Neuronal stem cell (in vitro differentiated cells): ENCODE measurements around the gene DLST.
A peak's percentile ranks its signal among the peaks of the same experiment; 100 is the strongest.

ENCODE experiments used
- DNase-seq: peaks from one replicate; pipeline ENCODE4 v3.0.0-alpha.2; 2013; ENCODE audit warnings: low spot score
- H2AFZ ChIP-seq: one replicate; pipeline ENCODE4 v1.6.1; 2013; ENCODE audit warnings: mild to moderate bottlenecking, low read length, inconsistent platforms
- H2AK5ac ChIP-seq: 2 replicates; pipeline ENCODE4 v1.6.1; 2013; ENCODE audit warnings: low read depth, mild to moderate bottlenecking, inconsistent platforms, low read length, moderate library complexity, mixed read lengths
- H2BK120ac ChIP-seq: 2 replicates; pipeline ENCODE4 v1.6.1; 2013; ENCODE audit warnings: low read depth, mild to moderate bottlenecking, inconsistent platforms, low read length, moderate library complexity, mixed read lengths
- H2BK12ac ChIP-seq: one replicate; pipeline ENCODE4 v1.6.1; 2013; ENCODE audit warnings: low read length, inconsistent platforms
- H2BK15ac ChIP-seq: 2 replicates; pipeline ENCODE4 v1.6.1; 2013; ENCODE audit warnings: mild to moderate bottlenecking, low read length, inconsistent platforms, mixed read lengths
- H2BK5ac ChIP-seq: one replicate; pipeline ENCODE4 v1.6.1; 2013; ENCODE audit warnings: inconsistent platforms, mild to moderate bottlenecking, low read length, moderate library complexity
- H3K14ac ChIP-seq: one replicate; pipeline ENCODE4 v1.6.1; 2013; ENCODE audit warnings: low read length, inconsistent platforms
- H3K18ac ChIP-seq: 2 replicates; pipeline ENCODE4 v1.6.1; 2013; ENCODE audit warnings: low read length, inconsistent platforms
- H3K23ac ChIP-seq: 2 replicates; pipeline ENCODE4 v1.6.1; 2013; ENCODE audit warnings: low read depth, mild to moderate bottlenecking, mixed read lengths, low read length, inconsistent platforms; ENCODE audit not compliant: poor library complexity
- H3K27ac ChIP-seq: replicated peaks from 3 replicates; pipeline ENCODE4 v1.5.1; 2013; ENCODE audit warnings: low read length, inconsistent platforms
- H3K27me3 ChIP-seq, 3 experiments: 2 replicates each; pipeline ENCODE4 v1.6.1; 2013; ENCODE audit warnings: low read length in 3 of 3, mild to moderate bottlenecking in 2 of 3, inconsistent platforms in 1 of 3, low read depth in 1 of 3, mixed read lengths in 1 of 3, moderate library complexity in 1 of 3; ENCODE audit not compliant: control insufficient read depth in 3 of 3, insufficient read depth in 3 of 3
- H3K36me3 ChIP-seq, 2 donors: replicated peaks in 1 of 2; 2 replicates each; pipeline ENCODE4 v1.6.1; 2013; ENCODE audit warnings: low read length in 2 of 2; ENCODE audit not compliant: control insufficient read depth in 2 of 2, insufficient read depth in 2 of 2
- H3K4ac ChIP-seq: 2 replicates; pipeline ENCODE4 v1.6.1; 2013; ENCODE audit warnings: inconsistent platforms, mild to moderate bottlenecking, low read length, moderate library complexity
- H3K4me1 ChIP-seq, 2 donors: 1 replicate in 1 of 2; 2 replicates in 1 of 2; pipeline ENCODE4 v1.6.1; 2013; ENCODE audit warnings: low read length in 2 of 2, low read depth in 1 of 2; ENCODE audit not compliant: control insufficient read depth in 2 of 2, insufficient read depth in 1 of 2
- H3K4me2 ChIP-seq: one replicate; pipeline ENCODE4 v1.6.1; 2013; ENCODE audit warnings: mild to moderate bottlenecking, low read length, inconsistent platforms; ENCODE audit not compliant: insufficient read depth, poor library complexity, severe bottlenecking
- H3K4me3 ChIP-seq, 2 donors: 2 replicates each; pipeline ENCODE4 v1.5.1; 2013; ENCODE audit warnings: low read length in 2 of 2, mild to moderate bottlenecking in 2 of 2, inconsistent platforms in 1 of 2, moderate library complexity in 1 of 2
- H3K79me1 ChIP-seq: one replicate; pipeline ENCODE4 v1.6.1; 2013; ENCODE audit warnings: low read depth, mild to moderate bottlenecking, inconsistent platforms, low read length, moderate library complexity
- H3K9ac ChIP-seq: one replicate; pipeline ENCODE4 v1.6.1; 2013; ENCODE audit warnings: mild to moderate bottlenecking, low read depth, low read length, inconsistent platforms; ENCODE audit not compliant: poor library complexity
- H3K9me3 ChIP-seq, 2 donors: replicated peaks in 1 of 2; 2 replicates each; pipeline versions ENCODE3 to v1.6.1; 2013; ENCODE audit warnings: low read length in 2 of 2, mild to moderate bottlenecking in 2 of 2, inconsistent platforms in 1 of 2, low read depth in 1 of 2, mixed read lengths in 1 of 2, moderate library complexity in 1 of 2; ENCODE audit not compliant: control insufficient read depth in 2 of 2, insufficient read depth in 1 of 2
- H4K8ac ChIP-seq: one replicate; pipeline ENCODE4 v1.6.1; 2013; ENCODE audit warnings: low read depth, mild to moderate bottlenecking, inconsistent platforms, low read length, moderate library complexity
- H4K91ac ChIP-seq: one replicate; pipeline ENCODE4 v1.6.1; 2013; ENCODE audit warnings: low read length, low read depth, mild to moderate bottlenecking, inconsistent platforms; ENCODE audit not compliant: poor library complexity
- WGBS, 2 donors: extraction: QIAGEN DNeasy Blood & Tissue Kit; methylation state at CpG; one replicate each; pipeline ENCODE4 v1.1.7; 2013; ENCODE audit warnings: missing lambda C conversion rate in 2 of 2, mixed read lengths in 1 of 2; ENCODE audit not compliant: insufficient read length in 2 of 2, insufficient replicate concordance in 1 of 2; ENCODE audit errors: extremely low coverage in 2 of 2; 5-methylcytosine and 5-hydroxymethylcytosine counted together

Gene DLST

GRCh38 chr14:74911221-74911620 is 29.5 kb downstream of the DLST start:
- no peak overlapping the region for H2BK12ac ChIP-seq
- H3K23ac ChIP-seq: no peak overlapping the region
- no peak overlapping the region for H2BK15ac ChIP-seq
- no peak overlapping the region for H3K4me2 ChIP-seq
- H3K9ac ChIP-seq: no peak overlapping the region
- no peaks in the 10 kb centered on the region for H3K27me3 ChIP-seq
- H4K8ac ChIP-seq: no peak overlapping the region
- no peak overlapping the region for H3K14ac ChIP-seq
- H3K18ac ChIP-seq: no peak overlapping the region
- no peak overlapping the region for H3K4me3 ChIP-seq
- H2BK120ac ChIP-seq: no peak overlapping the region
- no peaks in the 10 kb centered on the region for H3K79me1 ChIP-seq
- peak overlapping the region; percentile 7 for H2BK5ac ChIP-seq
- no peak for DNase-seq
- H2AK5ac ChIP-seq: no peak overlapping the region
- H3K4me1 ChIP-seq: no peaks in the 10 kb centered on the region
- H2AFZ ChIP-seq: no peak overlapping the region
- H3K9me3 ChIP-seq: no peaks in the 10 kb centered on the region
- H3K27ac ChIP-seq: no peak overlapping the region
- peaks cover 2 to 7% of the 10 kb centered on the region in 2 donors for H3K36me3 ChIP-seq
- H3K4ac ChIP-seq: no peak overlapping the region
- no peak overlapping the region for H4K91ac ChIP-seq
- WGBS, 2 donors: no CpG with 5 or more reads among the region's 6 CpGs

GRCh38 chr14:74911704-74912103 is 30.0 kb downstream of the DLST start:
- H3K14ac ChIP-seq: no peak overlapping the region
- H2BK120ac ChIP-seq: no peak overlapping the region
- H2AK5ac ChIP-seq: no peak overlapping the region
- no peak overlapping the region for H2AFZ ChIP-seq
- no peak overlapping the region for H2BK12ac ChIP-seq
- H3K9ac ChIP-seq: no peak overlapping the region
- H3K79me1 ChIP-seq: no peaks in the 10 kb centered on the region
- no peak overlapping the region for H4K91ac ChIP-seq
- H2BK15ac ChIP-seq: no peak overlapping the region
- H3K4ac ChIP-seq: no peak overlapping the region
- no peaks in the 10 kb centered on the region for H3K4me1 ChIP-seq
- H3K27ac ChIP-seq: no peak overlapping the region
- H2BK5ac ChIP-seq: peak overlapping the region; percentile 7
- no CpG with 5 or more reads among the region's 5 CpGs for WGBS, 2 donors
- H3K9me3 ChIP-seq: no peaks in the 10 kb centered on the region
- H4K8ac ChIP-seq: no peak overlapping the region
- H3K36me3 ChIP-seq: peaks cover 0 to 4% of the 10 kb centered on the region in 2 donors
- no peak overlapping the region for H3K4me3 ChIP-seq
- no peak for DNase-seq
- H3K4me2 ChIP-seq: no peak overlapping the region
- no peak overlapping the region for H3K23ac ChIP-seq
- H3K18ac ChIP-seq: no peak overlapping the region
- no peaks in the 10 kb centered on the region for H3K27me3 ChIP-seq

- Histone ChIP-seq H3K4ac (no peak overlapping the region), H2BK120ac (no peak overlapping the region), H2AFZ (no peak overlapping the region), H3K4me1 (no peaks in the 10 kb centered on the region), H3K9me3 (no peaks in the 10 kb centered on the region), H3K4me2 (no peak overlapping the region), H3K27me3 (no peaks in the 10 kb centered on the region), H3K4me3 (peak overlapping the region in 1 of 2 donors; percentile 3), H4K8ac (no peak overlapping the region), H2BK15ac (no peak overlapping the region), H2AK5ac (no peak overlapping the region), H4K91ac (no peak overlapping the region), H2BK12ac (no peak overlapping the region), H3K79me1 (no peaks in the 10 kb centered on the region), H3K23ac (peak overlapping the region; percentile 85), H3K27ac (no peak overlapping the region), H3K14ac (no peak overlapping the region), H3K36me3 (no peaks in the 10 kb centered on the region), H3K9ac (no peak overlapping the region), H3K18ac (peak overlapping the region; percentile 53), H2BK5ac (peak overlapping the region; percentile 7)
- no peak for DNase-seq
- WGBS, 2 donors: no CpG with 5 or more reads among the region's 6 CpGs
Measured at GRCh38 chr14:74912111-74912510, 30.4 kb downstream of the DLST start.

GRCh38 chr14:74912801-74913200 is 31.1 kb downstream of the DLST start:
- no peaks in the 10 kb centered on the region for H3K9me3 ChIP-seq
- no peak overlapping the region for H3K27ac ChIP-seq
- H3K14ac ChIP-seq: no peak overlapping the region
- H2BK5ac ChIP-seq: no peak overlapping the region
- H3K4me3 ChIP-seq: peak overlapping the region in 1 of 2 donors; percentile 38
- H3K36me3 ChIP-seq: no peaks in the 10 kb centered on the region
- H3K18ac ChIP-seq: peak overlapping the region; percentile 66
- H3K9ac ChIP-seq: no peak overlapping the region
- no peak for DNase-seq
- no peak overlapping the region for H2BK15ac ChIP-seq
- H3K4ac ChIP-seq: no peak overlapping the region
- no peak overlapping the region for H2BK120ac ChIP-seq
- no peak overlapping the region for H3K4me2 ChIP-seq
- peaks cover 2% of the 10 kb centered on the region for H3K79me1 ChIP-seq
- no peaks in the 10 kb centered on the region for H3K4me1 ChIP-seq
- WGBS, 2 donors: no CpG with 5 or more reads among the region's 10 CpGs
- peak overlapping the region; percentile 65 for H4K91ac ChIP-seq
- H3K27me3 ChIP-seq: no peaks in the 10 kb centered on the region
- no peak overlapping the region for H4K8ac ChIP-seq
- H2AFZ ChIP-seq: no peak overlapping the region
- no peak overlapping the region for H3K23ac ChIP-seq
- H2BK12ac ChIP-seq: no peak overlapping the region
- no peak overlapping the region for H2AK5ac ChIP-seq
